ENCODE measurements around the gene ZNF280D.
"Not testable (repeated sequence)": the region's sequence is repeated elsewhere in the genome, so short reads cannot be mapped to it uniquely, and the experiment has no call there.

Gene ZNF280D

GRCh38 chr15:56733136-56734012 is at the start of gene ZNF280D:
Gene ZNF280D (minus strand): TSS chr15:56733509. CDS start chr15:56707109, 26,400 bp downstream.
- peak; percentile 85 for DNase-seq

GRCh38 chr15:56782306-56782705 is 49.0 kb upstream of the ZNF280D start:
- no peak for DNase-seq

- no peak for DNase-seq
These were observed 48.4 kb upstream of the ZNF280D start for GRCh38 chr15:56781666-56782065.

- DNase-seq: not testable (repeated sequence)
These were observed 46.9 kb upstream of the ZNF280D start for GRCh38 chr15:56780102-56780725.

GRCh38 chr15:56779449-56779848 is 46.1 kb upstream of the ZNF280D start:
- not testable (repeated sequence) for DNase-seq

- DNase-seq: no peak
These were observed 45.5 kb upstream of the ZNF280D start for GRCh38 chr15:56778761-56779160.

GRCh38 chr15:56776839-56777238 is 43.5 kb upstream of the ZNF280D start:
- no peak for DNase-seq

GRCh38 chr15:56775641-56776040 is 42.3 kb upstream of the ZNF280D start:
- no peak for DNase-seq

GRCh38 chr15:56774356-56774755 is 41.0 kb upstream of the ZNF280D start:
- peak; percentile 18 for DNase-seq

GRCh38 chr15:56772868-56773639 is 39.7 kb upstream of the ZNF280D start:
- DNase-seq: no peak

GRCh38 chr15:56770173-56770572 is 36.9 kb upstream of the ZNF280D start:
- no peak for DNase-seq

- DNase-seq: peak; percentile 20
These were observed 34.0 kb upstream of the ZNF280D start for GRCh38 chr15:56767315-56767714.

GRCh38 chr15:56765251-56765650 is 31.9 kb upstream of the ZNF280D start:
- no peak for DNase-seq

GRCh38 chr15:56763141-56763895 is 30.0 kb upstream of the ZNF280D start:
- no peak for DNase-seq

- DNase-seq: no peak
These were observed 26.9 kb upstream of the ZNF280D start for GRCh38 chr15:56760186-56760585.

- no peak for DNase-seq
These were observed 26.1 kb upstream of the ZNF280D start for GRCh38 chr15:56759450-56759845.

GRCh38 chr15:56758770-56759449 is 25.6 kb upstream of the ZNF280D start:
- DNase-seq: peak; percentile 32

- no peak for DNase-seq
These were observed 24.6 kb upstream of the ZNF280D start for GRCh38 chr15:56757875-56758274.

GRCh38 chr15:56754772-56755370 is 21.6 kb upstream of the ZNF280D start:
- DNase-seq: no peak

GRCh38 chr15:56752986-56753385 is 19.7 kb upstream of the ZNF280D start:
- no peak for DNase-seq

GRCh38 chr15:56749982-56750381 is 16.7 kb upstream of the ZNF280D start:
- DNase-seq: no peak
